Neural progenitor cell (in vitro differentiated cells): ENCODE data around the gene PRRT1B.
A peak's percentile ranks its signal among the peaks of the same experiment; 100 is the strongest.

ENCODE experiments used
- EZH2 ChIP-seq: fragments of 200-600 bp; sonication (generic); IDR thresholded peaks from 2 replicates; pipeline ENCODE4 v1.6.1; 2017; ENCODE audit warnings: antibody characterized with exemption, mild to moderate bottlenecking, moderate library complexity
- EZH2phosphoT487 ChIP-seq: fragments of 200-600 bp; sonication (generic); IDR thresholded peaks from 2 replicates; pipeline ENCODE4 v1.6.1; 2017; ENCODE audit warnings: antibody characterized with exemption
- TF ChIP-seq, protein P1 (sequence below): fragments of 200-600 bp; sonication (generic); IDR thresholded peaks from 2 replicates; pipeline ENCODE4 v1.5.1; 2017; ENCODE audit warnings: antibody characterized with exemption, mild to moderate bottlenecking

GRCh38 chr9:131577005-131578000 is 32.0 kb downstream of the PRRT1B start:
- TF ChIP-seq EZH2 = no peak
- TF ChIP-seq, protein P1, sequence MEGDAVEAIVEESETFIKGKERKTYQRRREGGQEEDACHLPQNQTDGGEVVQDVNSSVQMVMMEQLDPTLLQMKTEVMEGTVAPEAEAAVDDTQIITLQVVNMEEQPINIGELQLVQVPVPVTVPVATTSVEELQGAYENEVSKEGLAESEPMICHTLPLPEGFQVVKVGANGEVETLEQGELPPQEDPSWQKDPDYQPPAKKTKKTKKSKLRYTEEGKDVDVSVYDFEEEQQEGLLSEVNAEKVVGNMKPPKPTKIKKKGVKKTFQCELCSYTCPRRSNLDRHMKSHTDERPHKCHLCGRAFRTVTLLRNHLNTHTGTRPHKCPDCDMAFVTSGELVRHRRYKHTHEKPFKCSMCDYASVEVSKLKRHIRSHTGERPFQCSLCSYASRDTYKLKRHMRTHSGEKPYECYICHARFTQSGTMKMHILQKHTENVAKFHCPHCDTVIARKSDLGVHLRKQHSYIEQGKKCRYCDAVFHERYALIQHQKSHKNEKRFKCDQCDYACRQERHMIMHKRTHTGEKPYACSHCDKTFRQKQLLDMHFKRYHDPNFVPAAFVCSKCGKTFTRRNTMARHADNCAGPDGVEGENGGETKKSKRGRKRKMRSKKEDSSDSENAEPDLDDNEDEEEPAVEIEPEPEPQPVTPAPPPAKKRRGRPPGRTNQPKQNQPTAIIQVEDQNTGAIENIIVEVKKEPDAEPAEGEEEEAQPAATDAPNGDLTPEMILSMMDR = peak; percentile 13
- no peak for TF ChIP-seq EZH2phosphoT487
